Fibroblast of skin of left quadriceps (primary cell): ENCODE results near the gene CCL4L2.
"Not testable (repeated sequence)": the region's sequence is repeated elsewhere in the genome, so short reads cannot be mapped to it uniquely, and the experiment has no call there.

Source experiments
- DNase-seq, 2 experiments: peaks; one replicate each; pipeline ENCODE4 v3.0.0-alpha.2; 2013; ENCODE audit warnings: low read depth in 2 of 2

The CCL4L2 gene

GRCh38 chr17:36210439-36211211 lies at the start of gene CCL4L2:
CCL4L2 (plus strand) TSS chr17:36211063.
- not testable (repeated sequence) for DNase-seq

DNA sequence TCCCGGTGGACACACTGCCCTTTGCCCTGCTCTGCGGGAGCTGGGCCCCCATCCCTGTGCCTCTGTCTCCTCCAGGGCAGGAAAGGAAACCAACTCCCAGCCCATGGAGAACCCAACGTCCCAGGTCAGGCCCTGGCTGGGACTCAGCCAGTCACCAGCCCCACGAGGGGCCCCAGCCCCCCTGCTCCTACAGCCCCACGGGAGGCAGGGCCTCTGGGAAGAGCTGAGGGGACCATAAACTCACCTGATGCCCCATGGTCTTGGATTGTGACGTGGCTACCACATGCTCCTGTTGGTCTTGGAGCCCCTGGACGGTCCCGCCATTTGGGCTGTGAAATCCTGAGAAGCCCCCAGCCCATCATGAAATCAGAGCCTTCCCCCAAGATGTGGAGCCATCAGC lies 42.0 kb upstream of the CCL4L2 start:
- DNase-seq = not testable (repeated sequence)

GRCh38 chr17:36176536-36176935 lies 34.3 kb upstream of the CCL4L2 start, which contains the start of gene TBC1D3B:
TBC1D3B (minus strand) TSS chr17:36176636; CDS start chr17:36175050, 1,586 bp downstream.
- DNase-seq = not testable (repeated sequence)

DNA sequence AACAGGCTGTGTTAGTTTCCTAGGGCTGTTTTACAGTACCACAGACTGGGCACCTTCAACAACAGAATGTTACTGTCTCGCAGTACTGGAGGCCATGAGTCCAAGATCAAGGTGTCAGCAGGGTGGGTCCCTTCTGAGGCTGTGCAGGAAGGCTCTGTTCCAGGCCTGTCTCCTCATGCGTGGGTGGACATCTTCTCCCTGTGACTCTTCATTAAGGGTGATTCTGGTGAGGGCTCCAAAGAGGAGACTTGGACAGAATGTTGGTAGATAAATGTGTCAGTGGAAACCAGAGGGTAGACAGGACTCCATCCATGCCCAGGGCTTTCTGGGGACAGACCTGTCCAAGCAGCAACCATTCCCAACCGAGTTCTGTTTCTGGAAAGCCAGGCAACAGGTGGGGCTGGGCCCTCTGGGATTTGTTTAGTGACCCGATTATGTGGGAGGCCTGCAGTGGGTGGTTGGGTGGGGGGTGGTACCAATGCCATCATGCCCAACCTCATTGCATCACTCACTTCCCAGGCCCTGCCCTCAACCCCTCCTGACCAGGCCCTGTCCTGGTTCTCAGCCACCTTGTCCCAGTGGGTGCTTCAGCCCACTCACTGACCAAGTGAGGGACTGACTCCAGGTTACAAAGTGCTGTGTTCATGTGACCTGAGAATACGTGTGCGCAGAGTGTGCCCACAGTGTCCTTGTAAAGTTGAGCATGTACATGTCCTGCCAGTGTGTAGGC lies 29.3 kb upstream of the CCL4L2 start:
- not testable (repeated sequence) for DNase-seq

DNA sequence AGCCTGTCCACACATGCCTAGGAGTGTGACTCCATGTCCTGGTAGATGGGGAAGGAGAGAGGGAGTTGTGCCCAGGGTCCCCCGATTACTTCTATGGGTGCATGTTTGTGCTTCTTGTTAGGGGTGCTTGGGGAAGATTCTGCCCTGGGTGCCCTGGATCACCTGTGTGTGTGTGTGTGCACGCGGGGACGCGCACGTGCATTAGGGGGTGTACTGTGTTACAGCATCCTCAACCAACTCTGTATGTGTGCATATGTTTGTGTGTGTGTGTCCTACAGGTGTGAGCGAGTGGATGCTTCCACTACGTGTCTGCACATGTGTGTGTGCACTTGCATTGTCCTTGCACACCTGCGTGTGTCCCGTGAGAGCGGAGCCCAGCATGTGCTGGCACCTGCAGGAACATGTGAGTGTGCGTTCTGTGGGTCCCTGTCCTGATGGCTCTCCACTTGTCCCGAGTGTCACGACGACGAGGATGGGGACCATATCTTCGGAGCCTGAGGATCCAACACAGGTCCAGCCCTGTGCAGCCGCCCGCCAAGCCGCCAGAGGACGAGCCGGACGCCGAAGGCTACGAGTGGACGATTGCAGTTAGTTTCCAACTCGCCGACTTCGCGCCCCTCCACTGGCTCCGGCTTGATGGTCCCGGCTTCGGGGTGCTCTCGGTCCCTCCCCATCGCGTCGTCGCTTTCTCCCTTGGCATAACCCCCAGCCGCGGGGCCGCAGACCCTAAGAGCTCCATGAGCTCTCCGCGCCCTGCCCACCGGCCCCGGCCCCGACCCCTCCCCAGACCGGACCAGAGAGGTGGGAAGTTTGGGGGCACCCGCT lies 28.5 kb upstream of the CCL4L2 start:
- DNase-seq = no peak

- DNase-seq = peak; percentile 19 to 26
These were observed 27.6 kb upstream of the CCL4L2 start for GRCh38 chr17:36183001-36183971.

- no peak for DNase-seq
These were observed 26.7 kb upstream of the CCL4L2 start for GRCh38 chr17:36184023-36184765.

- DNase-seq = no peak
These were observed 25.4 kb upstream of the CCL4L2 start for GRCh38 chr17:36185416-36185815.

GRCh38 chr17:36186810-36187763 lies 23.8 kb upstream of the CCL4L2 start:
- not testable (repeated sequence) for DNase-seq

DNA sequence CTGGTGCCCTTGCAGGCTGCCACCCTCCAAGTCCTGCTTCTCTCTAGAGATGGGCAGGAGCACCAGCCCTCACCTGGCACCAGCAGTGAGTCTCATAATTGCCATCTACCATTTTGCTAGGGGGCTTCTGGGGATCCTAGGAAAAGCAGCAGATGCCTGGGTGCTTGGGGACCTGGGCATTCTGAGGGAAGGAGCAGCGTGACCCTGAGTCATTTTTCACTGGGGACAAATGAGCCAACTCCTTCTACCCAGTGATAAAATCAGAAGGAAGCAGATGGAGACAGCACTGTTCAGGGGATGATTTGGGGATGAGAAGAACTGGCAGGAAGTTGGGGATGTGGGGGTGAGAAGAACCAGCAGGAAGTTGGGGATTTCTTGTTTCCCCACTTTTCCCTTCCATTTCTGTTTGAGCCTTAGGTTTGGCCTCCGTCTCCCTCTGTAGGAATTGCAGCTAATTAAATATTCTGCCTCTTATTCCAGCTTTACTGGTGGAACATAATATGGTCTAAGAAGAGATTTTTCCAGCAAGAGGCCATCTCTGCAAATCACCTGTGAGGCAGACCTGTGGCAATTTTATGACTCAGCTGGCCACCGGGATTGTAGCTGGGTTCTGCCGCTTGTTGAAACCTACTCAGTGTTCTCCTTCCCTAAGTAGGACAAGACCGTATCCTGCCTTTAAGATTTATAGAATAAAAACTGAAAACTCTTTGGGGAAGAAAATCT lies 22.8 kb upstream of the CCL4L2 start:
- not testable (repeated sequence) for DNase-seq

DNA sequence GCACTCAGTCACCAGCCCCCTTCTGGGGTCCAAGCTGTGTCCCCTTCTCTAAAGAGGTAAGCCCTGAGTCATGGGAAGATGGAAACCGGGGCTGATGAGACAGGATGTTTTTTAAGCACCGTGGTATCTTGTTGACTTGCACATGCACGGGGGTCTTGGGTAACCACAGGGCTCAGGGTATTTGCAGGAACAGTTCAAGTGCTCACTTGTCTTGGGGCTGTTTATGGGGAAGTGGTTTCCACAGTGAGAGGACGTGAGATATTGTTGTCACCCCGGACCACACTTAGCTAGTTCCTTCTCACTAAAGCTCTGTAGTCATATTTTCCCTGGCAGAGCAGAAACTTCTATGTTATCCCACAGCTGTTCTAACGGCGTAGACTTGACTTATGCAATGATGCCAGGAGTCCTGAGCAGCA lies 22.0 kb upstream of the CCL4L2 start:
- DNase-seq = no peak

DNA sequence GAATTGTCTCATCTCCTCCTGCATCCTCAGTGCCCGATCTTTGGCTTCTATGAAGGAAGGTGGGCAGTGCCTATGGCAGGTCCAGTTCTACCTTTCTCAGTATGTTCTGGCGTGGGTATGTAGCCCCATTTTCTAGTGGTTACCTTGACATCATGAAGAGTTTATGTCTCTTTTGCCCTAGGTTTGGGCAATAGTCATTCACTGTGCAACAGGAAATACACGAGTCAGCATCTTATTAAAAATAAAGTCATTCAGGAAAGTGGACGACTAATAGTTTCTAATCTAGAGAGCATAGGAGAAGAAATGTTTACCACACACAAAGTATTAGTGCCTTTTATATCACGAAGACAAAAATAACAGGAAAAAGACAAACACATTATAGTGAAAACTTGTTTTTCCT lies 20.9 kb upstream of the CCL4L2 start:
- DNase-seq = not testable (repeated sequence)

DNA sequence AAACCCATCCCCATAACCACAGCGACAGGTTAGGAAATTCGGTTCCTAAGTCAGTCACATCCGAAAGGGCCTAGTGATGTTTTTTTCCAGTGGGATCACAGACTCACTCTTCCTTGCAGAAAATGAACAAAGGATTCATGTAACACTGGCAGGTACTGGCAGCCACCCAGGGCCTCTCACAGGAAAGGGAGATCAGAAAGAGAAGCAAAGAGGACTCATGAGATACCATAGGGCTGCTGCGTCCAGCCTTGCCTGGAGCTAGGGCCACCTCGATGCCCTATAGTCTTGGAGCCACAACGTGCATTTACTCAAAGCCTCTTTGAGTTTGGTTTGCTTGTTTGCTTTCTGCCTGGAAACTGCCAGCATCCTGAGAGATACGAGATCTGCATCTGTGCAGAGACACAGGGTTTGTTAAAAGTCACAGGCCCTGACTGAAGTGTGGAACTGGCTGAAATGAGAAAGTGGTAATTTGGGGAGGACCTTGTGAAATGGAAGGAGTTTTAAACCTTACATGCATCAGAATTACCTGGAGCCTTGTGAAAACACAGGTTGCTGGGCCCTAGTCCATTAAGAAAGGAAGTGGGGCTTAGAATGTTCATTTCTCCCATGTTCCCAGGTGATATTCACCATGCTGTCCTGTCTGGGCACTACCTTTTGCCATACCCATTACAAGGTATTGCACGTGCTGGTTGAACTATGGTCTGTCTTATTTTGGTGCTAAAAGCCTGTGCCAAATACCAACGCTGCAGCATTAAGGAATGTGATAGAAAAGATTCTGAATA lies 20.1 kb upstream of the CCL4L2 start:
- not testable (repeated sequence) for DNase-seq

GRCh38 chr17:36193216-36193775 lies 17.6 kb upstream of the CCL4L2 start:
- no peak for DNase-seq

DNA sequence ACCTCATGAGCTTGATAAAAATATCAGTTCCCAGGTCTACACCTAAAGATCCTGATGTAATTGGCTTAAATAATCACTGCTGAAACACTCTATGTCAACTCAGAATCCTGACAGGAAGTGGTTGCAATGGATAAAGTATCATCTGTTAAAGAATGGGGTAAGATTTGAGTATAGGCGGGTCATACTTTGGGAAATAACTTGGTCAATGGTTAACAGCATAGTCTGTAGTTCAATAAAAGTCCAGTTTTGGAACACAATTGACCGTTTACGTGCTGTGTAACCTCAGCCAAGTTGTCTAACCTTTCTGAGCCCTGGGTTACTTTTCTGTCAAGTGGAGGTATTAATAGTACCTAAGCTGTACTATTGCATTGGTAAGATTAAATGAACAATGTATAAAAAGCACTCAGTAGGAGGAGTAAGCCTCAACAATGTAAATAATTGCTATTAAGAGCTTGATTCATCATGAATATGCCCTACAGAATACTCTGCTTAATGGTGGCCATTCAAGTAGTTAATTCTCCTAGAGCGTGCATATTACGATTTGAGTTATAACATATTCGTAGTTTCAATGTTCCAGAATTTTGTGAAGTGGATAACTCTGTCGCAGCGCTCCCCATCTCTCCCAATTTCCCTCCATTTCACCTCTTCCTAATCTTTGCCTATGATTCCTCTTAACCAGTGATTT lies 16.6 kb upstream of the CCL4L2 start:
- not testable (repeated sequence) for DNase-seq

DNA sequence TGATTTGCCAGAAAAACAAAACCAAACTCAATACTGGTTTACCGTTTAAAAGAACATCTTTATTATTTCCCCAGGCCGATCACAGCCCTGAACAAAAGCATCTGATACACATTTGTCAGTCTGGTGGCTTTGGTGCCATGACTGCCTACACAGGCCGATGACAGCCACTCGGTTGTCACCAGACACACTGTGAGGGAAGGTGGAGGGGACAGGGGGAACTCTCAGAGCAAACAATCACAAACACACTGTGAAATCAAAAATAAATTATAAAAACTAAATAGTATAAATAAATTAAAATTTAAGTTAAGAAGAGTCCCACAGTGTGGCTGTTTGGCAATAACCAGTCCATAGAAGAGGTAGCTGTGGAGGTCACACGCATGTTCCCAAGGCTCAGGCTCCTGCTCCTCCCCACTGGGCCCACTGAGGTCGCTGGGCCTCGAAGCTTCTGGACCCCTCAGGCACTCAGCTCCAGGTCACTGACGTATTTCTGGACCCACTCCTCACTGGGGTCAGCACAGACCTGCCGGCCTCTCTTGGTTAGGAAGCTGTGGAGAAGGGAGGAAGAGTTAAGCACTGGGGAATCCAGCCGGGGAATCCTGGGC lies 15.9 kb upstream of the CCL4L2 start:
- DNase-seq = not testable (repeated sequence)
